Right renal pelvis (tissue), 4 donors: ENCODE data around the gene VIT. TPM values are rescaled to one million over a fixed set of nuclear protein-coding genes. Genes with fewer than 3 reads are reported as not detected.
A peak's percentile ranks its signal among the peaks of the same experiment; 100 is the strongest.

Experiments used
- DNase-seq, 4 donors: peaks; one replicate each; pipeline ENCODE4 v3.0.0-alpha.2; 2013; ENCODE audit warnings: low read depth in 4 of 4, low spot score in 3 of 4, missing footprints in 1 of 4
- polyA plus RNA-seq, 4 donors: library from polyadenylated mRNA; unstranded; fragments of 120-200 nt; gene quantifications; one replicate each; pipeline ENCODE4 v1.2.1, GENCODE V29; 2013; ENCODE audit not compliant: insufficient read length in 4 of 4

Gene VIT, protein sequence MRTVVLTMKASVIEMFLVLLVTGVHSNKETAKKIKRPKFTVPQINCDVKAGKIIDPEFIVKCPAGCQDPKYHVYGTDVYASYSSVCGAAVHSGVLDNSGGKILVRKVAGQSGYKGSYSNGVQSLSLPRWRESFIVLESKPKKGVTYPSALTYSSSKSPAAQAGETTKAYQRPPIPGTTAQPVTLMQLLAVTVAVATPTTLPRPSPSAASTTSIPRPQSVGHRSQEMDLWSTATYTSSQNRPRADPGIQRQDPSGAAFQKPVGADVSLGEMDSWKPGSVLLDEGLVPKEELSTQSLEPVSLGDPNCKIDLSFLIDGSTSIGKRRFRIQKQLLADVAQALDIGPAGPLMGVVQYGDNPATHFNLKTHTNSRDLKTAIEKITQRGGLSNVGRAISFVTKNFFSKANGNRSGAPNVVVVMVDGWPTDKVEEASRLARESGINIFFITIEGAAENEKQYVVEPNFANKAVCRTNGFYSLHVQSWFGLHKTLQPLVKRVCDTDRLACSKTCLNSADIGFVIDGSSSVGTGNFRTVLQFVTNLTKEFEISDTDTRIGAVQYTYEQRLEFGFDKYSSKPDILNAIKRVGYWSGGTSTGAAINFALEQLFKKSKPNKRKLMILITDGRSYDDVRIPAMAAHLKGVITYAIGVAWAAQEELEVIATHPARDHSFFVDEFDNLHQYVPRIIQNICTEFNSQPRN
- polyA plus RNA-seq: under 1 TPM in 2 of 4 donors, not detected in 2; 0.07 to 0.16 TPM

DNA sequence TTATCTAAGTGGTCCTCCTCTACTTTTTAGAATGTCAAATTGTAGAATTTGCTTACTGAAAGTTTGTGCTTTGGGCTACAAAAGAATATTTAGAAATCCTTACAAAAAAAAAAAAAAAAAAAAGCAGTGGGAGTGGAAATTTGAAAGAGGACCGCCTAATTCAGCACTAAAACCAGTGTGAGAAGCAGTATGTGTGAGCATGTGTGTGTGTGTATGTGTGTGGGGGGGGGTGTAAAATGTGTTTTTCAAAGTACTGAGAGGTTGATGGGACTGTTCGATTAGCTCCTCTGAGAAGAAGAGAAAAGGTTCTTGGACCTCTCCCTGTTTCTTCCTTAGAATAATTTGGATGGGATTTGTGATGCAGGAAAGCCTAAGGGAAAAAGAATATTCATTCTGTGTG, at the start of gene VIT:
TSS of gene VIT (plus strand) at position 175 of the 400 bp plus-strand sequence. CDS start 19,664 bp downstream, outside the sequence.
- no peak for DNase-seq

DNA sequence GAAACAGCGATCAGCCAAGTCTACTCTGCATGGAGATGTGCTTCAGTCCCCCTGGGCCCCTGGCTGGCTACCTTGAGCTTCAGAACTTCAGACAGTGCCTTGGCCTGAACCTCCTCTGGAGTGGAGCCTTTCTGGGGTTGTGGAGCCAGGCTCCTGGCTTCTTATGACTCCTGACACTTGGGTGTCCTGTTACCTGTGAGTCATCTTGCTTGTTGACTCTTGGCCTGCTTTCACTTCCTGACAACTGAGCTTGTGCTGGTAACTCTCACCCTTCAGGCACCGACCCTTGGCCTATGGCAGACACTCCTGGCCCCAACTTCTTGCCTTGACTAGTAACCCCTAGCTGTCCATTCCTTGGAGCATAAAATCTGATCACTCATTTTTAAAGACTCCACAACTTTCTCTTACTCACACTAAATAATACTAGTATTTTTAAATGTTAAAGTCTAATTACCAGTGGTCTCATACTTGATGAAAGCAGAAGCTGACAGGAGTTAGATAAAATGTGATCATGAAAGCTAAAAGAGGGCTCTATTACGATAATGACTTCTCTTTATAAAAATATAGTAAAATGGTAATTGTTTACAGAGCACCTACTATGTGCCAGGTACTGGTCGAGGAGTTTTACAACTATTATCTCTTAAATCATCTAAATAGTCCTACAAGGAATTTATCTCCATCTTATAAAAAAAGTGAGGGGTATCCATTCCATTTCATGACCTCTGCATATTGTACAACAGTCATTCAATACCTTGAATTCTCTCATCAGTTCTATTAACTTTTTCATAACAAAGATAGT, 46.3 kb upstream of the VIT start:
- DNase-seq: no peak

DNA sequence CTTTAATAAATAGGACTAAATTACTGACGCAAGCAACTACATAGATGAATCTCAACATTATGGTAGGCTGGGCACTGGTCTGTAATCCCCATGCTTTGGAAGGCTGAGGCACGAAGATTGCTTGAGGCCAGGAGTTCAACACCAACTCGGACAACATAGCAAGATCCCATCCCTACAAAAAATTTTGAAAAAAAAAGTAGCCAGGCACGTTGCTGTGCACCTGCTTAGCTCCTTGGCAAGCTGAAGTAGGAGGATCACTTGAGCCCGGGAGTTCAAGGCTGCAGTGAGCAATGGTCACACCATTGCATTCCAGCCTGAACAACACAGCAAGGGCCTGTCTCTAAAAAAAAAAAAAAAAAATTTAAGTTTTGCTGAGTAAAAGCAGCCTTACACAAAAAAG, 43.4 kb upstream of the VIT start:
- DNase-seq: no peak

DNA sequence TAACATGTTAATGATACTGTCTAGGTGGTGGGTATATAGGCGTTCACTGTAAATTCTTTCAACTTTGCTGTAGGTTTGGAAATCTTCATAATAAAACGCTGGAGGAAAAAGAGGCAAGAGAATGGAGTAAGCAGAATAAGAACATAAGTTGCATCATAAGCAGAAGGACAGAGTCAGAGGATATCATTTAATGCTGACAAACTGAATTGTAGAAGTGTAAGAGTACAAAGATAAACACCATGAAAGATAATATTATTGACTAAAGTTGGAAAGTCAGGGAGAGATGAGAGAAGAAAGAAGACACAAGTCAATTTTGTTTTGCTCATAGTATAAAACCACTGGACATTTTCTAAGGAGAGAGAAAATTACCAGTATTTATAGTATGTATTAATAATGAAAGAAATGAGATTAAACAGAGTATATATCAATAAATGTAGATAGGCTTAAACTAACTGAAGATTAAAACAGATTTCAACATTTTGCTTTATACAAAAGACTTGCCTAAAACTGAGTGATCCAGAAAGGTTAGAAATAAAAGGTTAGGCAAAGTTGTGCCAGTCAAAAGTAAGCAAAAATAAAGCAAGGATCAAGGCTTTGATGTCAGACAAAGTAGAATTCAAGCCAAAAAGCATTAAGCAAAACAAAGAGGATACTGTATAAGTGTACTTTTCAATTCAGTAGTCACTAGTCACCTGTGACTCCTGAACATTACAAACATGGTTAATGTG, 42.4 kb upstream of the VIT start:
- no peak for DNase-seq

DNA sequence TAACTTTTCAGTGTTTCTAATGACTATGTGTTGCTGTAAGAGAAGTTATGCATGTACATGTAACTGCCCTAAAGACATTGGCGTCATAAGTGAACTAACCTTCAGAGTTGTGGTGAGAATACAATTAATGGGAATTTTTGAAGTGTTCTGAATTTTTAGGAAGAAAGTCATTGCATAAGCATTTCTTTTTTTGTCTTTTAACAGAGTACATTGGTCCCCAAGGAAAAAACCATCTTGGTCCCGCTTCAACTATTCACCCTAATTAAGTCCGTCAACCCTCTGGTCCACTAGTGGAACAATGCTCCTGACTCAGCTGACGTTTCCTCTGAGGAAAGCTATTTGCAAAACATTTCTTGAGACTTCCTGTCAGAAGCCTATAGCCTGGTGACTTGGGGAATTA, 41.1 kb upstream of the VIT start:
- no peak for DNase-seq

DNA sequence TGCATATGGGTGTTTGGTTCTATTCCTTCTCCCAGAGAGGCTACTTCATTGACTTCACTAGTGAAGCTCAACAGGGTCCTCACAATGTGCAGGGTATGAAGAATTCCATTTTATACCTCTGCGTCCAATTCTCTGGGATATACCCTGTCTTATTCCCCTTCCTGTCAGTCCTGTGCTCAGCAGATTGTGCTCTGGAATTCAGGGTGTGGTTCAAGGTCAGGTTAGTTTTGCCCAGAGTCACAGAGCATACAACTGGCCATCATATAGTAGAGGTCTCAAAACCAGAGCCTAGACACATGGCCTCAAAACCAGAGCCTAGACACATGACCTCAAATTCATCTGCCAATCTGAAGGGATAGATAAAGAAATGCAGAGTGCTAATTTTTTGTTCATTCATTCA, 38.8 kb upstream of the VIT start:
- no peak for DNase-seq

DNA sequence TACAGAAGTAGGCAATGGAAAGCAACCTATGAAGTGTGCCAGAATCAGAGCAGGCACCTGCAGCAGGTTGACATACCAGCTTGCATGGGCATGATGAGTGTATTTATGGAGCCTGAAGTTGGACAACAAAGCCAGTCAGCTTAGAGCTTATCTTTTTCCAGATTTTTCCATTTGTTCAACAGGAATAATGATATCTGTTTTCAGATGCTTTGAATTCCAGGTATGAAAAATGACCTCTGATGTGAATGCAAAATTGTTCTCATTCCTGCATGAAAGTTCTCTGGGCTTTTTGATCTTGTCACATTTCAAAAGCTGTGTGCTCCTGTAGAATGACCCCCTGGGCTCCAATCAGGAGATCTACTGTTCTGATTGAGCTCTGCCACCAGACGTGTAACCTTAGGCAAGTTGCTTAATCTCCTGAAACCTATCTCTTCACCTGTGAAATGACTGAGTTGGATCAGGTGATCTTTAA, 38.2 kb upstream of the VIT start:
- DNase-seq: no peak

DNA sequence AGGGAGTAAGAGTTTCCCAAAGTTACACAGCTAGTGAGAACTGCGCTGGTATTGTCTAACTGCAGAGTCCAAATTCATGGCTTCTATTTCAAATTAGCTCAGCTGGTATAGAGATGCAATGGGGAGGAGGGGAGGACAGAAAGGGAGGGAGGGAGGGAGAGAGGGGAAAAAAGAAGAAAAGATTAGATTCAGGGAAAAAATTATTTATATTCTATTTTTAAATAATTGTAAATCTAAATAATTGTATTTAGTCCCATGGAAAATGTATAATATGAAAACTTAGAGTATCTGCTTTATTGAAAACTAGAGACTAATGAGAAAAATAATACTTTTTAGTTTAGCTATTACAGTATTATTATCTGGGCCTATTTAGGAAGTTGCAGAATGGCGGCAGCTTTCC, 37.3 kb upstream of the VIT start:
- DNase-seq: no peak

DNA sequence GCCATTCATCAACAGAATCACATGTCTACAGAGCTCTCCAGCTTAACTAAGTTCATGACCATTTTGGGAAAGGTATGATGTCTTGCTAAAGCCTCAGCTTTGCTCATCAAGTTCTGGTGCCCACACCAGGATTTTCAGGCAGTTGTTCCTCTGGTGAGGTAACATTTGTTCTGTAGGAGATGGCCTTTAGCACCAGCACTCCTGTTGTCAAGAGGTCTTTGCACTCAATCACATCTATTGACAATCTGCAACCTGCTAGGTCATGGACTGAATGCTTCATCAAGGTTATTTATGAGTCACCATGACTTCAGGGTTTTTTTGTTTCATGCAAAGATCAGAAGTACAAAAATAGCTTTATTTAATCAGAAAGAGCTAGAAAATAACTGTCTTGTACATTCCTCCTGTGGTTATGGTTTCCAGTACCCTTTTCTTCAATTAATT, 36.6 kb upstream of the VIT start:
- no peak for DNase-seq

DNA sequence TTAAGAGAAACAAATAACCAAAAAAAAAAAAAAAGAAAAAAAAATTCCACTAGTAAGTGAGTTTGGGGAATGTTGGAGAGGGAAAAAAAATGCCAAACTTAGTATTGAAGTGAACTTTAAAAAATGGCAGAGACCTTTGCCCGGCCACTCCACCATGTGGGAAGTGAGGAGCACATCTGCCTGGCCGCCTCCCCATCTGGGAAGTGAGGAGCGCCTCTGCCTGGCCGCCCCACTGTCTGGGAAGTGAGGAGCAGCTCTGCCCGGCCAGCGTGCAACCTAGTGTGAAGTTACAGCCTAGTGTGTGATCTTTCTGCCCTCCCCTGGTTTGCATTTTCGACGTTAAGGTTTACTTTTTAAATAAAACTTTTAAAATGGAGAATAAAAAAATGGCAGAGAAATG, 33.9 kb upstream of the VIT start:
- no peak for DNase-seq

DNA sequence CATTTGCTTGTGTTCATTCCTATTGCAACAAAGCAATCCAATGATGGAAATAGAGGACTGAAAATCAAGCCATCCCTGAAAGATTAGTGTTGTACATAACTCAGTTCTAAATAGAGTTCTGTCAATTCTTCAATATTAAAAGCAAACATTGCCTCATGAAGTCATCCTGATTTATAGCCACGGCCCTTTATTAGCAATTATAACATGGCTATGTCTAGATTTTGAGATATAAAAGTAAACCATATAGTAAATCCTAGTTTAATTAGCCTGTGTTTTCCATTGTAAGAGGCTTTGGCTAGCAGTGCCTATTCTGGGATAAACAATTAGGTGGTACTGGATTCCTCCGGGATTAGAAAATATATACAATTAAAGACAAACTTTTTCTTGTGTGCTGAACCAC, 33.2 kb upstream of the VIT start:
- DNase-seq: no peak

DNA sequence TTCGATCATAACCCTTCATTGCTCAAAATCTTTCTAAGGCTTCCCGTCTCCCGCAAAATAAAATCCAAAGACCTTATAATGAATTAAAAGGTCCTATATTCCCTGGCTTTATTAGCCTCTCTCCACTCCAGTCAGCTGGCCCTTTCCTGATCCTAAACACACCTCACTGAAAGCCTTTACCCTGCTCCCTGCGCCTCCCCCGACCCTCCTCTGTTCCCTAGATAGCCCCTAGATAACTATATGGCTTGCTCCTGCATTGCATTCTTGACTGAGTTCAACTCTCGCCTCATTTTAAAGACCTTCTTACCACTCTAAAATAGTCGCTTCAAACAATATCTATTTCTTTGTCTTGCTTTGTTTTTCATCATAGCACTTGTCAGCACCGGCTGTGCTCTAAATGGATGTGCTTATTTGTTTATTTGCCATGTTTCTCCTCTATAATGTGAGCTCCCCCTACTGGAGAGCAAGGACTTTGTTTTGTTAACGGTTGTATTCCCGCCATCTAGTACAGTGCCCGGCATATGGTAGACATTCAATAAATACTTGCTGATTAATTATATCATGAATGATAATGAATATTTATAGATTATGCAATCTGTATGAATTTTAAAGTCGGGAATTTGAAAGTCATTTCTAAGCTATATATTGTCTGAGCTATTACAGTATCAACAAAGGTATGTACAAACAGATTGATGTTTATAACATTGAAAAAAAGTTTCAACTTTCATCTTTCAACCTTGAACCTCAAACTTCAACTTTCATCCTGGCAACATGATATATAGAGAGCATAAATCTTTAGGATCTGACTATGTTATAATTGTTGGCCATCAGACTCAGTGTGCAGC, 32.4 kb upstream of the VIT start:
- peak; percentile 51 to 77 (median 64) for DNase-seq

DNA sequence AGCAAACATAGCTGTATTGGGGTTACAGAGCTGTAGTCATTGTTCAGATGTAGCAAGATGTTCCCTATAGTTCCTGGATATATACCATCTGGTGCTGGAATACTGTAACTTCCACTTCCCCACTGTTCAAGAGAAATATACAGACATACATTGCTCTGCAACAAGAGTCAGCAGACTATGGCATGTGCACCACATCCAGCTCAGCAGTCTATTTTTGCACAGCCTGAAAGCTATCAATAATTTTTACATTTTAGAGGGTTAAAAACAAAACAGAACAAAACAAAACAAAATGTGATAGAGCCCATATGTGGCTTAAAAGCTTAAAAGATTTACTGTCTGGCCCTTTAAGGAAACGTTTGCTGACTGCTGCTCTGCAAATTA, 31.8 kb upstream of the VIT start:
- peak in 3 of 4 donors; percentile 41 to 57 (median 45) for DNase-seq

DNA sequence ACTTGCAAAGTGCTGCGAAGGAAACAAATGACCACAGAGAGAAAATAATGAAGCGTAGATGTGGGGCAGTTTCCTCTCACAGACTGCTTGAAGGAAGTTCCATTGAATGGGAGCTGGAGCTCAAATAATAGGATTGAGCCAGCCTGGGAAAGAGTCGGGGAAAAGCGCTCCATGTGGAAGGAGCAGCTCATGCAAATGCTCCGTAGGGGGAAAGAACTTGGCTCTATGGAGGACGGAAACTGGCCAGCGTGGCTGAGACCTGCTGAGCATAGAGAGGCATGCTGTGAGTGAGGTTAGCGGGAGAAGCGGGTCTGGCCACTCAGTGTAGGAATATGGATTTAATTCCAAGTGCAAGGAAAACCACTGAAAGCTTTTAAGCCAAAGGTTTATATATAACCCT, 28.6 kb upstream of the VIT start:
- no peak for DNase-seq

DNA sequence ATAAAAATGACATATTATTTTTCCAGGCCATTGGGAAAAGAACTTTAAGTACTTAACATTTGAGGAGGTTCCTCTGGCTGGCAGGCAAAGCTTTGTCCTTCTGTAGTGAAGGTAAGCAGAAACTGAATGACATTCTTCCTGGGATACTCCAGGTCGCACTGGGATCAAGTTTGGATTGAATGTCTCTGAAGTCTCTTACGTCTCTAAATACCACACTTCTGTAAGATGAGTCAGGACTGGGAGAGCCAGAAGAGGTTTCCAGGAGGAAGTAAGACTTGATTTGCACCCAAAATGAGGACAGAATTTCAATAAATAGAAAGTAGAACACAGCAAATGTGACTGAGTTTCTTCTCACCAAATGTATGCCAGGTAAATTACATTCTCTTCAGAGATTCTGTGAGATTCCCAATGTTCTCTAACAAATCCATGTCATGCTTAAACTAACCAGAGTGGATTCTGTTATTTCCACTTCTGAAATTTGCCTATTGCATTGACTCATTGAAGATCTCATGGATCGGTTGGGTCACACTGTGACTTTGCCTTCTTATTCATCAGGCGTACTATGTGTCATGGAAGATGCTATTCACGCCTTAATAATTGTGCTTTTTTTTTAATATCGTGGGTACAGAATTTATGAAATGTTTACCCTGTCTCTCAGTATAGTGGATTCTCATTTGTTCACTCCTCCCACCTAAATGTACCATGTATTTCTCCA, 25.5 kb upstream of the VIT start:
- DNase-seq: no peak

DNA sequence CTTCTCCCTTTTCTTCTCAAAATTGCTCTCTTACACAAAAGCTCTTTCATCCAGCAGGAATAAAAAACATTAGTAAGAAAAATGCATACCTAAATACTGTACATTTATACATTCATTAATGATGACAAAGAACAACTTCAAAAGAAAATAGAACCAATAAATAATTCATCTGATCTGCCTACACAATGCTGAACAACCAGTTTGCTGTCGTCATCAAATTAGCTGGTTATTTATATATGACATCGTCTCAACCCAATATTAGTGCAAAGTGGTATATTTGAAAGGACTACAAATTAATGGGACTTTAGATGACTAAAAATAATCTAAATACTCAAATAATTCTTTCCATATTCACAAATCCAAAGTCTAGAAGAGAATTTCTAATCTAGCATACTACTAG, 24.8 kb upstream of the VIT start:
- DNase-seq: no peak

DNA sequence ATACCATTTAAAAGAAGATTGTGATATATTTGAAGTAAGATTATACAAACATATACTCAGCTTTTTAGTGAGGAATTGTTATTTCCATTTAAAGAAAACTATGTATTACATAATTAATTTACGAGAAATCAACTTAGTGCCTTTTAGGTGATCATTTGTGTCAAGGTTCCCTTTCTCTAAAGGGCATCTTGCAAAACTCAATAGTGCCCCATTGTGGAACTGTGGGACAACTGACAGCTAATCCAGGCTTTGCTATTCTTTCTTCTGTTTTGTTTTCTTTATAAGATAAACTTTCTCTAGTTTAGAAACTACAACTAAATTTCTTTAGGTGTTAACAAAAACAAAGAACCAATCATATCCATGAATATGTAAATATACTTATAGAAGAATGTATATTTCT, 24.3 kb upstream of the VIT start:
- no peak for DNase-seq

DNA sequence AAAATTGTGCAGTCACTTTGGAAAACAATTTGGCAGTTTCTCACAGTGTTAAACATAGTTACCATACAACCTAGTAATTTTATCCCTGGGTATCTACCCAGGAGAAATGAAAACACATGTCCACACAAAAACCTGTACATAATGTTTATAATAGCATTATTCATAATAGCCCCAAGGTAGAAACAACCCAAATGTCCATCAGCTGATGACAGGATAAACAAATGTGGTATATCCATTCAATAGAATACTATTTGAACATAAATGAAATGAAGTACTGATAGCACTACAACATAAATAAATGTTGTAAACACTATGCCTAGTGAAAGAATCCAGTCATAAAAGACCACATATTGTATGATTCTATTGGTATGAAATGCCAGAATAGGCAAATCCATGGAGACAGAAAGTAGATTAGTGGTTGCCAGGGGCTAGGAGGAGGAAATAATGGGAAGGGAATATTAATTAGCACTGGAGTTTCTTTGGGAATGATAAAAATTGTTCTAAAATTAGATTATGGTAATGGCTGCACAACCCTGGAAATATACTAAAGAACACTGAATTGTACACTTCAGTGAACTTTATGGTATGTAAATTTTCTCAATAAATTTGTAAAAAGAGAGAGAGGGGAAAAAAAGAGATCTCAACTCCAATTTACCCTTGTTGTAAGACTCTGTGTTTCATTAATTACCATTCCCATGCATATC, 20.8 kb upstream of the VIT start:
- no peak for DNase-seq
